Measurements from ENCODE around the gene SLC35G1. TPM values are rescaled to one million over a fixed set of nuclear protein-coding genes. Genes with fewer than 3 reads are reported as not detected.

The SLC35G1 gene, protein sequence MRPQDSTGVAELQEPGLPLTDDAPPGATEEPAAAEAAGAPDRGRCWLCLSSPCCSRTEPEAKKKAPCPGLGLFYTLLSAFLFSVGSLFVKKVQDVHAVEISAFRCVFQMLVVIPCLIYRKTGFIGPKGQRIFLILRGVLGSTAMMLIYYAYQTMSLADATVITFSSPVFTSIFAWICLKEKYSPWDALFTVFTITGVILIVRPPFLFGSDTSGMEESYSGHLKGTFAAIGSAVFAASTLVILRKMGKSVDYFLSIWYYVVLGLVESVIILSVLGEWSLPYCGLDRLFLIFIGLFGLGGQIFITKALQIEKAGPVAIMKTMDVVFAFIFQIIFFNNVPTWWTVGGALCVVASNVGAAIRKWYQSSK
- total RNA-seq, result 3.8 and 5.1 TPM in 2 replicates

DNA sequence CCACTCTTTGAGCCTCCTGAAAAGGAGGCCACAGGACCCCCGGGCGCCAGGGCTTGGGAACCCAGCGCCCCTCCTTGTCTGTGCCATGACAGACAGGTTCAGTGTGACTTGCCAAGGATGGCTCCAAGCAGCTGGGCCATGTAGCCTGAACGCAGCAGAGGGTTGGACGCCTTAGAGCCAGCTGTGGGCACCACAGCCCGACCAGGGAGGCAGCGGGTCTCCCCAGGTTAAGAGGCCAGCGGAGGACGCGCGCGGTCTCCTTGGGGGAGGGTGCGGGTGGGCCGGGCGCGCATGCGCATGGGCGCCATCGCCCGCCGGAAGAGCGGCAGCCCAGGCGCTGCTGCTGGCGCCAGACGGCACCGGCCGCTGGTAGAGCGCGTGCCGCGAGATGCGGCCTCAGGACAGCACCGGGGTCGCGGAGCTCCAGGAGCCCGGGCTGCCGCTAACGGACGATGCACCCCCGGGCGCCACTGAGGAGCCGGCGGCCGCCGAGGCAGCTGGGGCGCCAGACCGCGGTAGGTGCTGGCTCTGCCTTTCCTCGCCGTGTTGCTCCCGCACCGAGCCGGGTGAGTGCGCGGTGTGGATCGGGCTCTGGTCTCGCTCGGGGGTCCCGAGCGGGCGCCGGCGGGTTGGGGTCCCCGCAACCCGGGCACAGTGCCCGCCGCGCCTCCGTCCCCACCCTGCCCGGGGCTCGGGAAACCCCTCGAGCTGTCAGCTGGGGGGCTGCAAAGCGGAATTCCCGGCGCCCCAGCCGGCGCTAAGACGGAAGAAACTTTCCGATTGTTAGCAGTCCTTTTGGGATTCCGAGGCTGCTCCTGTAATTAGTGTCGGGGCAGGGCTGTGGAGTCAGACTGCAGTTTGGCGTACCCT, at the start of gene SLC35G1:
TSS of gene SLC35G1 (plus strand) at position 333 of the 870 bp plus-strand sequence. CDS start at position 389, 56 bp downstream.

Other genes starting within 250 kb of the SLC35G1 start
- 2.0 and 3.0 TPM in 2 replicates for gene FRA10AC1, start 191.4 kb upstream of the SLC35G1 start, total RNA-seq
- not detected in 2 replicates for gene LGI1, start 136.0 kb upstream of the SLC35G1 start, total RNA-seq
- 4.4 and 5.2 TPM in 2 replicates for gene PLCE1, start 100.0 kb downstream of the SLC35G1 start, total RNA-seq